Ectodermal cell (in vitro differentiated cells): ENCODE data around the gene ZSCAN31.

Experiments used
- H3K27ac ChIP-seq: 2 replicates; pipeline ENCODE4 v1.7.0; 2013; ENCODE audit warnings: mild to moderate bottlenecking, low read depth, low read length; ENCODE audit not compliant: insufficient read depth, poor library complexity, severe bottlenecking
- H3K27me3 ChIP-seq: 2 replicates; pipeline ENCODE4 v1.7.0; 2013; ENCODE audit warnings: mild to moderate bottlenecking, low read length; ENCODE audit not compliant: insufficient read depth, control insufficient read depth, poor library complexity, severe bottlenecking
- H3K36me3 ChIP-seq: one replicate; pipeline ENCODE4 v1.7.0; 2013; ENCODE audit warnings: low read length; ENCODE audit not compliant: control insufficient read depth, insufficient read depth
- H3K4me1 ChIP-seq: one replicate; pipeline ENCODE4 v1.7.0; 2013; ENCODE audit warnings: low read length; ENCODE audit not compliant: control insufficient read depth, insufficient read depth
- H3K4me3 ChIP-seq: 2 replicates; pipeline ENCODE4 v1.7.0; 2013; ENCODE audit warnings: low read depth, low read length, control low read depth; ENCODE audit not compliant: insufficient read depth
- H3K9me3 ChIP-seq: 2 replicates; pipeline ENCODE4 v1.7.0; 2013; ENCODE audit warnings: mild to moderate bottlenecking, low read length, moderate library complexity; ENCODE audit not compliant: control insufficient read depth
- WGBS, 2 experiments: methylation state at CpG; one replicate each; pipeline ENCODE4 v1.1.7; 2013; ENCODE audit warnings: missing lambda C conversion rate in 2 of 2; 5-methylcytosine and 5-hydroxymethylcytosine counted together

Gene ZSCAN31

DNA sequence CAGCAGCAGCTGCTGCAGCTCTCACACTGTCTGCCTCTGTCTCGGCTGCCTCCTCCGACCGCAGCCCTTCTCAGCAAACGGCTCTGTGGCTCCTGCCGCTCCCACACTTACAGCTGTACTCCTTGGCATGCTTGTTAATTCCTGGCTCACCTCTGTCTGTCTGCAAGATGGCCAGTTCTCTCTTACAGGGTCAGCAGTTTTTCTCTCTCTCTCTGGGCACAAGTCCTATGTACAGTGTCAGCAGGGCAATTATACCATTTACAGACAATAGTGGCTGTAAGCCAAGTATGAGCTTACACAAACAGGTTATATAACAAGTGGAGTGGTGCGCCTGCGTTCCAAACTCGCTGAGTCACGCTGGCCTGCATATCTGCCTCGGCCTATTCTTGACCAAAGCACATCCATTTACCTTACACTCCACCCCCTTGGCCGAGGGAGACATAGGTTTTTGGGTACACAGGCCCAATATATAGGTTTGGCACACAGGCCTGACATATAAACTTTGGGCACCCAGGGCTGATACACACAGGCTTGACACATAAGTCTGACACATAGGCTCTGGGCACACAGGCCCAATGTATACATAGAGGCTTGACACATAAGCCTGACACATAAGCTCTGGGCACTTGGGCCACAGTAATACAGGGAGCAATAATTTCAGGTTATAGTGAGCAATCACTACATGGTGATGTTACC is 18.2 kb upstream of the ZSCAN31 start:
- WGBS, 2 experiments = 96% methylated on average over 11 of the region's 11 CpGs
- H3K27ac ChIP-seq = no peak overlapping the region

DNA sequence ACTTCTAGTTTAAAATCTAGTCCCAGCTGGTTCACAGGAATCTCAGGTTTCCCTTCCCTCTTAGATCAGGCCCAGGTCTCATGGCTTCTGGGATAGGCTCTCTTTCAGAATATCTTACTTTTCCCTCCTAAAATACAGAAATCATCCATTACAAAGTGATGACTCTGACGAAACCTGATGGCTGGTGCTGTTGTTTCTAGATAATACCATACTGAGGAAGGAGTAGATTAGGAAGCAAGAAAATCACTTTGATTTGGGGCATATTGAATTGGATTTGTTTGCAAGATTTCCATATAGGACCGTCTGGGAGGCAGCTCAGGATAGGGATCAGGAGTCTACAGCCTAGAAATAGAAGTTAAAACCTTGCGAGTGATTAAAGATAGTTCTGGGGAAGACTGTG is 17.4 kb upstream of the ZSCAN31 start:
- WGBS, 2 experiments = 91 to 98% methylated on average over 3 of the region's 3 CpGs
- no peaks in the 10 kb centered on the region for H3K27me3 ChIP-seq
- peaks cover 4% of the 10 kb centered on the region for H3K4me1 ChIP-seq
- H3K36me3 ChIP-seq = no peaks in the 10 kb centered on the region
- no peaks in the 10 kb centered on the region for H3K9me3 ChIP-seq
- no peak overlapping the region for H3K27ac ChIP-seq
- H3K4me3 ChIP-seq = no peak overlapping the region

More for the DNA sequence above, 18.2 kb upstream of the ZSCAN31 start:
- Histone ChIP-seq H3K4me3 (no peak overlapping the region), H3K4me1 (peaks cover 4% of the 10 kb centered on the region), H3K9me3 (no peaks in the 10 kb centered on the region), H3K36me3 (no peaks in the 10 kb centered on the region), H3K27me3 (no peaks in the 10 kb centered on the region)

- no peak overlapping the region for H3K4me3 ChIP-seq
- no peaks in the 10 kb centered on the region for H3K9me3 ChIP-seq
- peaks cover 4% of the 10 kb centered on the region for H3K4me1 ChIP-seq
- H3K36me3 ChIP-seq = no peaks in the 10 kb centered on the region
- H3K27ac ChIP-seq = no peak overlapping the region
- H3K27me3 ChIP-seq = peaks cover 11% of the 10 kb centered on the region
- 81% methylated on average over 1 of the region's 2 CpGs; no CpG with 5 or more reads in 1 of the 2 experiments for WGBS, 2 experiments
Observed at GRCh38 chr6:28351493-28351925, 15.6 kb upstream of the ZSCAN31 start.

- H3K4me3 ChIP-seq = no peak overlapping the region
Observed at GRCh38 chr6:28351087-28351486, 15.1 kb upstream of the ZSCAN31 start.

DNA sequence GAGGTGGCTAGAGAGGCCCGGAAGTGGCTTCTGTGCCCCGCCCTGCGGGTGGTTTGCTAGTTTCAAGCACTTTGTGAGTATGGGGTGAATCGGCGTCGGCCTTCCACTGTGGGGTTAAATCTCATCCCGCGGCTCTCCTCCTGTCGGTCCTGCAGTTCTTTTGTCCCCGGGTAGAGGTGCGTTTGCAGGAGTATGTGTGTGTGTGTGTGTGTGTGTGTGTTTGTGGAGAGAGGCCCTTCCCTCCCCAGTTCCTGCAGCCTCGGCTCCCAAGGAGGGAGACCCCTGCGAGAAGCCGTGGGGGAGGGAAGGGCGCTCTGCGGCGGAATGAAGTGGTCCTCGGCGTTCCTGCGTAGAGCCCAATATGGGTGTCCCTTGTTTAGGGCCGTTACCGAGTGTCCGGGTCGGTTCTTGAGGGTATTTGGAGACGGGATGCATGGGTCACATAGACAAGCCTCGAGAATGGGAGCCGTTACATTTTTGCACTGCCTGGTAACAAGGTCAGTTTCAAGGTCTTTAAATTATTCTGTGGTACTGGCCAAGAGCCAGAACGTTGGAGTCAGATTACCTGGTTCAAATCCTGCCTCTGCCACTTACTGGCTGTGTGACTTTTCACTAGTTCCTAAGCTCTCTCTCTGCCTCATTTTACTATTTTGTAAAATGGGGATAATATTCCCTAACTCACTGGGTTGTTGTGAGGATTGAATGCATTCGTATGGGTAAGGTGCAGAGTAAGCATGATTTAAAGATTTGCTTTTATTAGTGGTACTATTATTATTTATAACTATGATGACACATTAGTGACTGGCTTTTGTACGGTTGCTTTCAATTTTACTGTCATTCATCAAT is 14.2 kb upstream of the ZSCAN31 start, which contains the start of gene ZKSCAN3:
ZKSCAN3 (plus strand) TSS at position 56 of the 846 bp plus-strand sequence. CDS start 9,640 bp downstream, outside the sequence.
- Histone ChIP-seq H3K4me3 (peak within 1 kb of the TSS; percentile 76), H3K36me3 (no peaks in the 10 kb centered on the region), H3K27me3 (peaks cover 15% of the 10 kb centered on the region), H3K9me3 (no peaks in the 10 kb centered on the region), H3K27ac (peak within 1 kb of the TSS; percentile 48), H3K4me1 (peaks cover 4% of the 10 kb centered on the region)
- WGBS, 2 experiments = 1 to 3% methylated on average over 28 to 29 of the region's 30 CpGs

More at GRCh38 chr6:28351087-28351486, 15.1 kb upstream of the ZSCAN31 start:
- 79 to 90% methylated on average over 2 of the region's 2 CpGs for WGBS, 2 experiments
- no peaks in the 10 kb centered on the region for H3K36me3 ChIP-seq
- H3K27ac ChIP-seq = no peak overlapping the region
- H3K9me3 ChIP-seq = no peaks in the 10 kb centered on the region
- peaks cover 4% of the 10 kb centered on the region for H3K4me1 ChIP-seq
- H3K27me3 ChIP-seq = peaks cover 11% of the 10 kb centered on the region

DNA sequence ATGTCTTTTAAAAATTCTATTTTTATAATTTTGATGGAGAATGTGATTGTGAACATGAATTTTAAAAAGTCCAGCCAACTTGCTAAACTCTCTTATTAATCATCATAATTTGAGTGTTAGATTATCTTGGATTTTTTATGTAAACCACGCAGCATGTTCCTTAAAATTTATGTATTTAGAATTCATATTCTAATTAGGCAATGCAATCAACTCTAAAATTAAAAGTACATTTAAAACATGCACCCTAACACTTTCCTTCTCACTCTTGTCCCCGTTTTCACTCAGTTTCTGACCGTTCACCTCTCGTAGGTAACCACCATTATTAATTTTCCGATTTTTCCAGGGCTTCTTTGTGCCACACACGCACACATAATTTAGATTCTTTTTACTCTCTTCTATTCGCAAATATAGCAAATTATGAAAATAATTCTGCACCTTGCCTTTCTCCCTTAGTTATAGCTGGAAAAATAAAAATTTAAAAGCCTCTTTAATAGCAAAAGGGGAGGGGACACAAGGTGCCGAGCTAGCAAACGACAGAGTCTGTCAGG is 13.5 kb upstream of the ZSCAN31 start:
- Histone ChIP-seq H3K27me3 (peaks cover 15% of the 10 kb centered on the region), H3K27ac (no peak overlapping the region), H3K9me3 (no peaks in the 10 kb centered on the region), H3K4me1 (peaks cover 4% of the 10 kb centered on the region), H3K36me3 (no peaks in the 10 kb centered on the region), H3K4me3 (peak overlapping the region; percentile 76)
- 1 to 2% methylated on average over 8 of the region's 9 CpGs for WGBS, 2 experiments

DNA sequence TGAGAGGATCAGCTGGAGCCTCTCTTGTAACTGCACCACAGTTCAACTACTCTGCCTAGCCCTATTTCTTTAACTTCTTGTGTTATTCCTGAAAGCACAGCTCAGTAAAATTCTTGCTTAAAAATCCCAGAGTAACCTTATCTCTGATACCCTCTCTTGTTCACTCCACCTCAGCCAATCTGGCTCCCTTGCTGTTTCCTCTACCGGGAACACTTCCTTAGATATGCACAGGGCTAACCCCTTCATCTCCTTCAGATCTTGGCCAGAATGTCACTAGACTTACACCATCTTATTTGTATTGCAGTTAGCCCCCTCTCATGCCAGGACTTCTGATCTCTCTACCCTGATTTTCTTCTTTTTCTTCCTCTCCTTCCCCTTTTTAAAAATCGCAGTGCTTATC is 11.2 kb upstream of the ZSCAN31 start:
- Histone ChIP-seq H3K4me1 (peaks cover 4% of the 10 kb centered on the region), H3K9me3 (no peaks in the 10 kb centered on the region), H3K36me3 (no peaks in the 10 kb centered on the region), H3K27ac (no peak overlapping the region), H3K27me3 (peaks cover 15% of the 10 kb centered on the region), H3K4me3 (no peak overlapping the region)
- 14 to 15% methylated on average over 1 of the region's 2 CpGs for WGBS, 2 experiments

DNA sequence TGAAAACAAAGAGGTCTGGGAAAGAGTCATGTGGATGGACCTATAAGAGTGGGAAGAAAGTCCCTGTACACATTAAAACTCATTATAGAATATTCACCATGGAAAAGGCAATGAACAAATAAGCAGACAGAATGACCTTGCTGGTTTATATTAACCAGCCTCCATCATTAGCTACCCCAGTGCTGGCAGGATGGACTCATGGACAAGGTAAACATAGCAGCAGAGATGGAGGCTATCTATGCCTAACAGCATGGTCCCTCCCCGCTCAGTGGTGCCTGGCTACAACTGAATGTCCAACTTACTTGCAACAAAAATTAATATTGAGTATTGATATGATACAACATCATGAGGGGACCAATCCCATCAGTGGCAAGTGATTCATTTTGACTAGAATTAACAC is 9.3 kb upstream of the ZSCAN31 start:
- Histone ChIP-seq H3K27ac (no peak overlapping the region), H3K27me3 (peaks cover 15% of the 10 kb centered on the region), H3K4me3 (no peak overlapping the region), H3K9me3 (no peaks in the 10 kb centered on the region), H3K36me3 (no peaks in the 10 kb centered on the region), H3K4me1 (no peaks in the 10 kb centered on the region)
- 91% methylated on average over 1 of the region's 1 CpG; no CpG with 5 or more reads in 1 of the 2 experiments for WGBS, 2 experiments

- H3K4me3 ChIP-seq = no peak overlapping the region
- no peaks in the 10 kb centered on the region for H3K9me3 ChIP-seq
- WGBS, 2 experiments = 80 to 86% methylated on average over 1 of the region's 1 CpG
- peaks cover 15% of the 10 kb centered on the region for H3K27me3 ChIP-seq
- no peaks in the 10 kb centered on the region for H3K36me3 ChIP-seq
- H3K27ac ChIP-seq = no peak overlapping the region
- H3K4me1 ChIP-seq = no peaks in the 10 kb centered on the region
Observed at GRCh38 chr6:28343898-28344677, 8.1 kb upstream of the ZSCAN31 start.
